Mucosa of descending colon (tissue), 3 donors: ENCODE measurements around the gene UBR7. TPM values are rescaled to one million over a fixed set of nuclear protein-coding genes. Genes with fewer than 3 reads are reported as not detected.

ENCODE experiments used
- ATAC-seq: fragments of 200-7000 bp; cut with Tn5 transposase; one replicate; pipeline ENCODE4 v1.9.1; 2020; ENCODE audit warnings: mild to moderate bottlenecking, moderate library complexity
- DNase-seq, 3 donors: peaks; one replicate each; pipeline ENCODE4 v3.0.0-alpha.2; 2020
- H3K36me3 ChIP-seq: fragments of 200-600 bp; one replicate; pipeline ENCODE4 v1.8.0; 2021; ENCODE audit warnings: low read depth, mild to moderate bottlenecking
- H3K4me1 ChIP-seq: fragments of 200-600 bp; one replicate; pipeline ENCODE4 v1.8.0; 2021; ENCODE audit warnings: low read depth, mild to moderate bottlenecking
- H3K4me3 ChIP-seq: fragments of 200-600 bp; one replicate; pipeline ENCODE4 v1.8.0; 2021; ENCODE audit warnings: mild to moderate bottlenecking
- H3K9me3 ChIP-seq: fragments of 200-600 bp; one replicate; pipeline ENCODE4 v1.8.0; 2021; ENCODE audit warnings: mild to moderate bottlenecking
- CTCF ChIP-seq: fragments of 200-600 bp; IDR thresholded peaks from one replicate; pipeline ENCODE4 v1.8.0; 2022; ENCODE audit warnings: antibody characterized with exemption, mild to moderate bottlenecking
- intact Hi-C, 2 donors: fragments of 100-400 bp; cut with DNase I in 1 of 2; cut with micrococcal nuclease in 1 of 2; formaldehyde crosslinking; loops; one replicate each; pipeline versions ENCODE4 v1.11.0 to v1.11.1; 2022; cut with DNase I, micrococcal nuclease
- total RNA-seq, 3 donors: library from RNA; stranded (reverse); fragmentation: NEBNext Ultra II Directional in 2 of 3; extraction: Animal tissue kit (Norgen Biotek cat#: 25700) in 2 of 3; gene quantifications; one replicate each; pipeline versions ENCODE4 v1.2.1 to v1.2.4, GENCODE V29; 2021 to 2023
- donor health status: DM: no; HTN: no; CAD: no; lungs with moderate emphysema.
- donor health status: DM: no; HTN: no; CAD: no.
- donor health status: DM: no; HTN: yes; CAD: no.

Gene UBR7
- total RNA-seq, 3 donors from 2014 or later, result 22.2 to 23.6 (median 22.4) TPM

DNA sequence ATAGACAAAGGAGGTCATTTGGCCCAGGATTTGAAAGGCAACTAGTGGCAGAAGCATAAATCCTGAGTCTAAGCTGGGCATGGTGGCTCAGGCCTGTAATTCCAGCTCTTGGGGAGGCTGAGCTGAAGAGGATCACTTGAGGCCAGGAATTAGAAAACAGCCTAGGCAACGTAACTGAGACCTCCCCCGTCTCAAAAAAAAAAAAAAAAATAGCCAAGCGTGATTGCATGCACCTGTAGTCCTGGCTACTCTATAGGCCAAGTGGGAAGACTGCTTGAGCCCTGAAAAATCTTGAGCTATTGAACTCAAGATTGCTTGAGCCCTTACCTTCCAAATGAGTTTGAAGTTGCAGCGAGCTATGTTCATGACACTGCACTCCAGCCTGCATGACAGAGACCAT, 8.0 kb upstream of the UBR7 start:
- no peak overlapping the region for H3K4me3 ChIP-seq
- intact Hi-C loops, result no loop called here
- no peak for TF ChIP-seq CTCF
- H3K36me3 ChIP-seq, result no peaks in the 10 kb centered on the region
- ATAC-seq (no peak), DNase-seq (no peak)
- H3K9me3 ChIP-seq, result no peaks in the 10 kb centered on the region
- peaks cover 5% of the 10 kb centered on the region for H3K4me1 ChIP-seq

GRCh38 chr14:93200553-93200952, 6.5 kb upstream of the UBR7 start:
- H3K4me1 ChIP-seq, result no peaks in the 10 kb centered on the region
- intact Hi-C loops, result no loop called here
- no peaks in the 10 kb centered on the region for H3K9me3 ChIP-seq
- ATAC-seq, result no peak
- no peak overlapping the region for H3K4me3 ChIP-seq
- no peak for DNase-seq
- H3K36me3 ChIP-seq, result no peaks in the 10 kb centered on the region
- TF ChIP-seq CTCF, result no peak

DNA sequence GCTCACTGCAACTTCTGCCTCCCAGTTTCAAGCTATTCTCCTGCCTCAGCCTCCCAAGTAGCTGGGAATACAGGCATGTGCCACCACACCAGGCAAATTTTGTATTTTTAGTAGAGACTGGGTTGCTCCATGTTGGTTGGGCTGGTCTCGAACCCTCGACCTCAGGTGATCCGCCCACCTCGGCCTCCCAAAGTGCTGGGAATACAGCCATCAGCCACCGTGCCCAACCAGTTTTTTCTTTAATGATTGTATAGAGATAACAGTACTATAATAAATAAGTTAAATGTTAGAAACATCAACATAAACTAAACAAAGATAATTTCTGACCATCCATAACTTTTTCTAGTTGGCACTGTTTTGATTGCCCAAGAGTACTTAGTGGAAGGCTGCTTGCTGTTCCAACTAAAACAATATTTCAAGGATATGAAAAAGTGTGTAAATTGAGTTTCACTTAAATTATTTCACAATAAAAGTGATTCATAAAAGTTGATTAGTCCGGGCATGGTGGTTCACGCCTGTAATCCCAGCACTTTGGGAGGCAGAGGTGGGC, 5.8 kb upstream of the UBR7 start:
- H3K9me3 ChIP-seq, result no peaks in the 10 kb centered on the region
- ATAC-seq, result no peak
- H3K4me1 ChIP-seq, result peaks cover 7% of the 10 kb centered on the region
- TF ChIP-seq CTCF, result no peak
- no peak overlapping the region for H3K4me3 ChIP-seq
- no peak for DNase-seq
- no peaks in the 10 kb centered on the region for H3K36me3 ChIP-seq
- intact Hi-C loops, result no loop called here

GRCh38 chr14:93207468-93208308, 632 bp downstream of the UBR7 start:
- ATAC-seq (peak; percentile 67), DNase-seq (no peak)
- peak overlapping the region; percentile 85 for H3K4me3 ChIP-seq
- no peaks in the 10 kb centered on the region for H3K9me3 ChIP-seq
- intact Hi-C loops, result no loop called here
- no peaks in the 10 kb centered on the region for H3K36me3 ChIP-seq
- H3K4me1 ChIP-seq, result peaks cover 16% of the 10 kb centered on the region
- no peak for TF ChIP-seq CTCF

DNA sequence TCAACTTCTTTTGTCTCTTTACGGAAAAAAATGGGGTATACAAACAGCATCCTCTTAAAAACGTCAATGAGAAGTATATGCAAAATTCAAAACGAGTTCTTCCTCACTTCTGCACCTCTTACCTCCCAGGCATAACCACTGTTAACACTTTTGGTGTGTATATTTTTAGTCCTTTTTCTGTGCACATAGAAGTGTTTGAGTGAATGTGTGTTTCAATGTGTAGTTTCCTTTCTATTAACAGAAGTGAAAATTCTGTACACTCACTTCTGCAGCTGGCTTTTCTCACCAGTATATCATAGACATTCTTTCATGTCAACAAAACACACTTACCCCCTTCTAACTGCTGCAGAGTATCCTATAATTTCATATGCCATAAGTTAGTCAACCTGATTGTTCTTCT, 5.4 kb downstream of the UBR7 start:
- intact Hi-C loops, result no loop called here
- Histone ChIP-seq H3K36me3 (no peaks in the 10 kb centered on the region), H3K4me3 (no peak overlapping the region), H3K9me3 (no peaks in the 10 kb centered on the region), H3K4me1 (peaks cover 8% of the 10 kb centered on the region)
- TF ChIP-seq CTCF, result no peak
- DNase-seq (no peak), ATAC-seq (no peak)
